ENCODE measurements around the gene CDK10.
"Not testable (repeated sequence)": the region's sequence is repeated elsewhere in the genome, so short reads cannot be mapped to it uniquely, and the experiment has no call there.

The CDK10 gene, protein sequence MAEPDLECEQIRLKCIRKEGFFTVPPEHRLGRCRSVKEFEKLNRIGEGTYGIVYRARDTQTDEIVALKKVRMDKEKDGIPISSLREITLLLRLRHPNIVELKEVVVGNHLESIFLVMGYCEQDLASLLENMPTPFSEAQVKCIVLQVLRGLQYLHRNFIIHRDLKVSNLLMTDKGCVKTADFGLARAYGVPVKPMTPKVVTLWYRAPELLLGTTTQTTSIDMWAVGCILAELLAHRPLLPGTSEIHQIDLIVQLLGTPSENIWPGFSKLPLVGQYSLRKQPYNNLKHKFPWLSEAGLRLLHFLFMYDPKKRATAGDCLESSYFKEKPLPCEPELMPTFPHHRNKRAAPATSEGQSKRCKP

DNA sequence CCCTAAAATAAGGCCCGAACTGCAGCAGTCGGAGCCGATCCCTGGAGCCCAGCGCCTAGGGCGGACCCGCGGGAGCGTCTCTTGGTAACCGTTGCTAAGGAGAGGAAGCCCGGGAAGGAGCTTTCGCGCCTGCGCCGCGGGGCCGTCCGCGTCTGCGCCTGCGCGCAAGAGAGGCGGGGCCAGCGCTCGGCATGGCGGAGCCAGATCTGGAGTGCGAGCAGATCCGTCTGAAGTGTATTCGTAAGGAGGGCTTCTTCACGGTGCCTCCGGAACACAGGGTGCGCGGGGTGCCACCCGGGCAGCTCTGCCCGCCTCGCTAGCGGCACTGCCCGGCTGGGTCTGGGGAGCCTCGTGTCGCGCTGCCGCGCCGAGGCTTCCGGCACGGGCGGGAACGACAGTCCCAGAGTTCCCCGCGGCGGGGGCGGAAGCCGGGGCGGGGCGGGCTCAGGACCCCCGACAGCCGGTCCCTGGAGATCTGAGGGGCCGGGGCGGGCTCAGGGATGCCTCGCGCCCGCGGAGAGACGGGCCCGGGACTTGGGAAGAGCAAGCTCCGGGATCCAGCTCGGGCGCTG lies at the start of gene CDK10:
Gene CDK10, plus strand, starts transcription at position 170 of the 572 bp plus-strand sequence. Its CDS starts 22 bp downstream, at position 192.
- DNase-seq (ENCODE audit: low spot score) = peak; percentile 90

DNA sequence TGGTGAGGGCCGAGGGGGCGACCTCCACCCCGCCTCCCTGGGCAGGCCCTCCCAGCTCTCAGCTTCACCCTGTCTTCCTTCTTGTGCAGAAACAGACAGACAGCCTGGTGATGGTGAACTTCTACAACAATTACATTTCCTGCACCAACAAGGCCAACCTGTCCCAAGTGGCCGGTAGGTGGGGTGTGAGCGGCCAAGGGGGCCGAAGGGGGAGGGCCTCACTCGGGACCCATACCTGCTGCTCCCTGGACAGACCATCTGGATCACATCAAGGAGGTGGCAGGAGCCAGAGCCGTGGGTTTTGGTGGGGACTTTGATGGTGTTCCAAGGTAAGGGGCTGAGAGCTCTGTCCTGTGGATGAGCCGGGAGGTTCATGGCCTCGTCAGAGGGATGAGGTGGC lies 49.1 kb upstream of the CDK10 start:
- no peak for DNase-seq (ENCODE audit: low spot score)

DNA sequence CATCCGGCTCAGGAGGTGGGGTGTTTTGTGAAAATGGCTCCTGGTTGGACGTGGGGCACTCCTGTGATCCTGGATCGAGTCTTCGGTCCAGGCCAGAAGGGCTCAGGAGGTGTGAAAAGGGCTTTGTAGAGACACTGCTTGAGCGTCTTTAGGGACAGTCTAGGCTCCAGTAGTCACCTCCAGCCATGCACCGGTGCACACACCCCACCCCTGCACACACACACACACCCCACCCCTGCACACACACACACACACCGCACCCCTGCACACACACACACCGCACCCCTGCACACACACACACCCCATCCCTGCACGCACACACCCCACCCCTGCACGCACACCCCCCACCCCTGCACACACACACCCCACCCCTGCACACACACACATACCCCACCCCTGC lies 48.0 kb upstream of the CDK10 start:
- no peak for DNase-seq (ENCODE audit: low spot score)

DNA sequence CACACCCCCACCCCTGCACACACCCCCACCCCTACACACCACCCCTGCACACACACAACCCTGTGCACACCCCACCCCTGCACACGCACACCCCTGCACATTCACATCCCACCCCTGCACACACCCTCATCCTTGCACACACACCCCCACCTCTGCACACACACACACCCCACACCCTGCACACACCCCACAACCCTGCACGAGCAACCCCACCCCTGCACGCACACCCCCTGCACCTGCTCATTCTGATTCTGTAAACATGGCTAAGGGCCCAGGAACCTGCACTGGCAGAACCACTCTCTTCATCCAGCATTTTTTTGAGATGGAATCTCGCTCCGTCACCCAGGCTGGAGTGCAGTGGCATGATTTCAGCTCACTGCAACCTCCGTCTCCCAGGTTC lies 47.1 kb upstream of the CDK10 start:
- no peak for DNase-seq (ENCODE audit: low spot score)

DNA sequence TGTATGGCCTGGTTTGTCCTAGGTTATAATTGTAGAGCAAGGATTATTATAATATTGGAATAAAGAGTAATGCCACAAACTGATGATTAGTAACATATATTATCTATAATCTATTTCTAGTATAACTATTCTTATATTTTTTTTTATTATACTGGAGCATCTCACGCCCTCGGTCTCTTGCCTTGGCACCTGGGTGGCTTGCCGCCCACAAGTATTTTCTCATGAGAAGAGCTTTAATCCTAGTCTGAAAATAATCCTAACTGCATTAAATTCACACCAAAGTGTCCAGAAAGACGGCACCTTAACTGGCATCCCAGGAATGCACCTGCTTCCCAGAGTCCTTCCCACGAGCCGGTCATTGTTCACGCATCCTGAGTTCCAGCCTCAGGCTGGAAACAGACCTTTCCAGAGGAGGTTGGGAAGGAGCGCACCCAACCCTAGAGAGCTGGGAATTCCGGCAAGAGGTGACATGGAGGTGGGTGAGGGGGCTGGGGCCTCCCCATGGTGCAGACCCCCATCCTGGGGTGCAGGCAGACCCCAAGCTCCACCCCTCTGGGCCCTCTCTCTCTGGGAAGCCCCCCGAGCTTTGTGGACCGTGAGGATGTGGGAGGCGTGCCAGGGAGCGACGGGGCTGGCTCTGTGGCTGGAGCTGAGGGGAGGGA lies 44.9 kb upstream of the CDK10 start:
- DNase-seq (ENCODE audit: low spot score) = no peak

DNA sequence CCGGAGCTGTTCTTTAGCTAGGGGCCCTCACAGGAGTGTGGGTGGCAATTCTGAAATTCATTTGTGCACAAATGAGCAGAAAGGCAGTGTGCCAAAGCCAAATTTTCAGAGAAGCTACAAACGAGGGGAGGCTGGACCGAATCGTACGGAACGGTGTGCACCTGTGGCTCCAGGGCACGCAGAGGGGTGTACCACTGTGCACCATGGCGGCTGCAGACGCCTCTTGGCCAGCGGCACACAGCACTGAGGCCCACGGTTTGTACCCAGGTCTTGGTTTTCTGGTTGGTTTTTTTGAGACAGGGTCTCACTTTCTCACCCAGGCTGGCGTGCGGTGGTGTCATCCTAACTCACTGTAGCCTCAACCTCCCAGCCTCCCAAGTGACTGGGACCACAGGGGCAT lies 43.9 kb upstream of the CDK10 start:
- no peak for DNase-seq (ENCODE audit: low spot score)

DNA sequence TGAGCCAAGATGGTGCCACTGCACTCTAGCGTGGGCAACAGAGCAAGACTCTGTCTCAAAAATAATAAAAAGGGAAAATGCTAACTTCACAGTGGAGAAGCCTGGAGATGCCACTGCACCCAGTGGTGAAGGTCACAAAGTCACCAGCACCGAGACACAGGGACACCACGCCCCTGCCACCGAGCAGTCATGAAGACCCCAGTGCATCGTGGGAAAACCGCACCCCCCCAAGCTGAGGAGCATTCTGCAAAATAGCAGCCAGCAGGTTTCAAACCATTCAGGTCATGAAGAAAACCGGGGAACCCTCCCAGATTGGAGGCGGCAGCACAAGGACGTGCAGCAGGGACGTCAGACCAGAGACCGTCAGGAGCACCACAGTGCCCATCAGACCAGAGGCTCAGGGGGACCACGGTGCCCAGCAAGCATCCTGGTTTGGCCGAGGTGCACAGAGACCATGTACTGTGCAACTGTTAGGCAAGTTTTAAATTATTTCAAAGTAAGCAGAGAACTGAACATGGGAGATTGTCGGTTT lies 42.7 kb upstream of the CDK10 start:
- DNase-seq (ENCODE audit: low spot score) = no peak

DNA sequence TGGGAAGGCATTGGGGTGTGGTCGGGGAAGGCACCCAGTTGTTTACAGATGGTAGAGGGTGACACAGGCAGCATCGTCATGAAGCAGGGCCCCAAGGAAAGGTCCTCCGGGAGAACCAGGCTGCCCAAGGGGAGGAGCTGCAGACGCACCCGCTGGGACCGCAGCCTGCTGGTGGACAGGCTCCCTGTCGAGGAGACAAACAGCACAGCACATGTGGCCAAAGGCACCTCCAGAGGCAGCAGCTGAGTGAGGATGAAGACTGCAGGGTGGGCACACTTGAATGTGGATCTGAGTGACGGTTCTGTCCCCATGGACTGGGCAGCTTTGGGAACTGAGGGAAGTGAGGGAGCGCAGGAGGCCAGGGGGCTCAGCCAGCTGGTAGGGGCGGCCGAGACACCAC lies 41.4 kb upstream of the CDK10 start:
- DNase-seq (ENCODE audit: low spot score) = no peak

DNA sequence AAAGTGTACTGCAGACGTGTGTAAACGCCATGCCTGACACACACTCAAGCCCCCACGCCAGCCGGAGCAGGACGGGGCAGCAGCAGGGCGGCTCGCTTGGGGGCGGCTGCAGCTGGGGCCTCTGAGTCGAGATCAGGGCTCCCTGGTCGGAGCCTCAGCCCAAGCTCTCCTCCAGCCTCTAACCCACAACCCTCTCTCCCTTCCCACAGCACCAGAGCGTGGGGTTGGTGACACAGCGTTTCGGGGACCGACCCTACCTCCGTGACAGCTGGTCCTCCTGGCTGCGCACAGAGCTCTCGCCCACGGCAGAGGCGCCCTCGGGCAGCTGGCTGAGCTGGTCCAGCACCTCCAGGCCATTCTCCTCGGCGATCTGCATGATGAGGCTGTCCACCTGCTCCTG lies 40.2 kb upstream of the CDK10 start:
- no peak for DNase-seq (ENCODE audit: low spot score)

DNA sequence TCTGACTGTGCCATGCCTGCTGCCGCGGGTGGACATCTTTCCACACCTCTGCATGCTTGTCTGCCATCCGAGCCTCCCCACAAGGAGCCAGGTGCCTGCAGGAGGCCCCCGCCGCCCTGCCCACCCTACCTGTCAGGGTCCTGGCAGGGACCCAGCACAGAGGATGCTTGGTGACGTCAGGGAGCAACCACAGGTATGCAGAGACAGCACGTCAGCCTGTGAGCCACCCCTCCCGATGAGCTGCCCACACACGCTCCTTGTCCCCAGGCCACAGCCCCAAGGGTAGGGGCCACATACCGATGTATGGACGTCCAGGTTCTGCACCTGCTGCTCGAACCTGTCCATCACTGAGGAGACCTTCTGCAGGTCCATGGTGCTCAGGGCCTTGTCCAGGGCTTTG lies 39.6 kb upstream of the CDK10 start:
- no peak for DNase-seq (ENCODE audit: low spot score)

DNA sequence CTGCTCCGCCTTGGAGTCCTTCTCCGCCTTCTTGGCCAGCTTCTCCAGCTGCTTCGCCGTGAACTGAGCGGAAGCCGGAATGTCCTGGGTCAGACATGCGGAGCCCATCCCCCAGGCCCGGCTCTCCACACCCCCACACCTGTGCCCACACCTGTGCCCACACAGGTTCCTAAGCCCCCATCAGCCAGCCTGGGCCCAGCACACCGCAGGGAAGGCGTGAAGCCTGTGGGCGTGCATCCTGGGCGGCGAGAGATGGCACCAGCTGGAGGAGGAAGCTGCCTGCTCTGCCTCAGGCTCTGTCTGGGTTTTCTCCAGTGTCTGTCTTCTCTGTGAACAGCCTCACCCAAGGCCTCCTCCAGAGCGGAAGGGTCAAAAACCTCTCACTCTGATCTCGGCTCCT lies 34.9 kb upstream of the CDK10 start:
- no peak for DNase-seq (ENCODE audit: low spot score)

DNA sequence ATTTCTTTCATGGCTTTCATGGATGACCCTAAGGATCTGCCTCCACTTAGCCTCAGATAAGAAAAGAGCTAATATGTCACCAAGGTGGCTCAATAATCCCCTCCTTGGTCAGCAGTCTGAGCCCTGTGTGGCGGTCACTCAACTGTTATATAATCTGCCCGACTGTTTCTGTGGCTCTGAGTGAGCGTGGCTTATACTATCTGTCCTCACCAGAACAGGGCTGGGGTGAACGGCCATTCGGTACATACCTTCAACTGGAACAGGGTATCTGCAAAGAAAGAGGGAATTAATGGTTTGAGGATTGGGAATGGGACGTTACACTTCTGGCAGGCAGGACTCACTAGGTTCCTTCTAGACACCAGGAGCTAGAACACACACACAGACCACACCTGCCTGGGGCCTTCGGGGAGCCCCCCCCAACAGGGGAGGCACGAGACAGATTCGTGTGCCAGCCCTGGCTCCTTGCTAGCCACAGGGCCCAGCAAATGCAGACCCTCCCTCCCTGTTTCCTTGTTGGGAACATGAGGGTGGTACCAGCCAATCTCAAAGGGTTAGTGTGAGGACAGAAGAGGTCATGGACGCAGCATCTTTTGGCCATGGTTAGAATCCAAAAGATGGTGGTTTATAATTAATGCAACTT lies 32.7 kb upstream of the CDK10 start:
- no peak for DNase-seq (ENCODE audit: low spot score)

DNA sequence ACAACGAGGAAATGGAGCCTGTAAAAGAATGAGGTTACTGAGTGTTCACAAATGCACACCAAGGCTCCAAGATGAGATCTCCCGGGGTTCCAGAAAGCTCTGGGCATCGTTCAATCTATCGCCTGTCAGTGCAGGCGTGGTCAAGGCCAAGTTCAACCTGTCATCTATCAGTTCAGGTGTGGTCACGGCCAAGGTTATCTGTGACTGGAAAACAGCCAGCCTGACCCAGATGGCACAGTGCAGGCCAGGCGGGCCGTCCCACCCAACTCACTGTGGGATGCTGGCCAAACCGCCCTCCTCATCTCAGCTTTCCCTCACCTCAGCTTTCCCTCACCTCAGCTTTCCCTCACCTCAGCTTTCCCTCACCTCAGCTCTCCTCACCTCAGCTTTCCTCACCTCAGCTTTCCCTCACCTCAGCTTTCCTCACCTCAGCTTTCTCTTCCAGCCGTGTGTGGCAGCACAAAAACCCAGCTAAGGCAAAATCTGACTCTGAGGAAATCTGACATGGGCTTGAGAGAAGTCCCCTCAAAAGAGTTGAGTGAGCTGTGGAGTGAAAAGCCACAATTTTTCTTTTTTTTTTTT lies 31.3 kb upstream of the CDK10 start:
- no peak for DNase-seq (ENCODE audit: low spot score)

DNA sequence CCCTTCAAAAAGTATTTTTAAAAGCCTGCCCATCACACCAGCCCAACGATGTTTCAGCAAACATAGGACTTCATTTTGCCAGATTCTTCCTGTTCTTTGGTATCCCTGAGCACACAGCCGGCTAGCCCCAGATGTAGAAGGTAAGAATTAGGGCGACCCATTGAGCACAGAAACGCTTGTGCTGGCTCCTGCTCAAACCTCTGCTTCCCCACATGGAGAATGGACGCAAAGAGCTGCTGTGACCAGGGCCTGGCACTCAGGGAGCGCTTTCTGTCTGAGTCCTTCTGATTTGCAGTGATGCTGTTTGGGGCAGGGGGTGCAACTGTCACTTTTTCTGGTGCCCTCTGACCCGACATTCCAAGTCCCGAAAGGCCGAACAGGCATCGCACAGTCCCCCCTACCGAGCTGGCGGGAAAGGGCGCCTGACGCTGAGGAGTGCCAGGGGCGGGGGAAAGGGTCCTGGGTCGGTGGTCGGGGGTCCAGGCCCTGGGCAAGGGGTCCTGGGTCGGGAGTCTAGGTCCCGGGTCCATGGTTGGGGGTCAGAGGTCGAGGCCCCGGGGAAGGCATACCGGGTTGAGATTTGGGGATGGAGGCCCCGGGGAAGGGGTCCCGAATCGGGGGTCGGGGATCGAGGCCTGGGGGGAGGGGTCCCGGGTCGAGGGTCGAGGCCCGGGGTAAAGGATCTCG lies 29.9 kb upstream of the CDK10 start:
- no peak for DNase-seq (ENCODE audit: low spot score)

DNA sequence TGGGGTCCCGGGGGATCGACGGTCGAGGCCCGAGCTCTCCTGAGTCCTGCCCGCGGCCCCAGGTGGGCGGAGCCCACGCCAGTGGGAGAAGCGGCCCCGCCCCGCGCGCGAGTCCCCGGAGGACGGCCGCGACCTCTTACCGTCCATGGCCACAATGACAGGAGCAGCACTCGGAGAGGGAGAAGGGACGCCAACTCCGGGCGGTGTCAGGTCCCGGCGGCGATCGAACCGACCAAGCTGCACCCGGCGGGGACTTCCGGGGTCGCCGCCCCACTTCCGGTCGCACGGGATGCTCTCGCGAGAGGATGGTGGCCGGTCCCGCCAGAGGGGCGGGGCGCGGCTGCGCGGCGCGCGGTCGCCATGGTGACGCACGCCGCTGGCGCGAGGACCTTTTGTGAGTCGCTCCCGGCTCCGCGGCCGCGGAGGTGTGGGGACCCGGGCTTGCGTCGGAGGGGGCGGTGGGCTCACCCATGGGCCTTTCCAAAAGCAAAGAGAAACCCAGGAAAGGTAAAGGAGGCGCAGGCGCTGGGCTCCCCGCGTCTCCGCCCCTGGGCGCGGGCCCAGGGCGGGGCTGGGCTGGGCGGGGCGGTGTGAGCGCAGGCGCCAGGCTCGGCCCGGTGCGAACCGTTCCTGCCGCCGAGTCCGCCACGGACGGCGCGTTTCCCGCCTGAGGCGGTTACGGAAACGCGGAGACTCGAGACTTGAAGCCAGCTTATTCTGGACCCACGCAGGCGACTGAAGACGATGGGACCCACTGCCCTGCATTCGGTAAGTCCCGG lies 28.9 kb upstream of the CDK10 start, which contains the start of the genes CHMP1A and SPATA33:
Gene CHMP1A, minus strand, starts transcription at position 267 of the 779 bp plus-strand sequence. Its CDS starts 120 bp downstream, at position 147.
Gene SPATA33, plus strand, starts transcription at position 395 of the 779 bp plus-strand sequence. Its CDS starts 76 bp downstream, at position 471.
- DNase-seq (ENCODE audit: low spot score) = peak; percentile 93

DNA sequence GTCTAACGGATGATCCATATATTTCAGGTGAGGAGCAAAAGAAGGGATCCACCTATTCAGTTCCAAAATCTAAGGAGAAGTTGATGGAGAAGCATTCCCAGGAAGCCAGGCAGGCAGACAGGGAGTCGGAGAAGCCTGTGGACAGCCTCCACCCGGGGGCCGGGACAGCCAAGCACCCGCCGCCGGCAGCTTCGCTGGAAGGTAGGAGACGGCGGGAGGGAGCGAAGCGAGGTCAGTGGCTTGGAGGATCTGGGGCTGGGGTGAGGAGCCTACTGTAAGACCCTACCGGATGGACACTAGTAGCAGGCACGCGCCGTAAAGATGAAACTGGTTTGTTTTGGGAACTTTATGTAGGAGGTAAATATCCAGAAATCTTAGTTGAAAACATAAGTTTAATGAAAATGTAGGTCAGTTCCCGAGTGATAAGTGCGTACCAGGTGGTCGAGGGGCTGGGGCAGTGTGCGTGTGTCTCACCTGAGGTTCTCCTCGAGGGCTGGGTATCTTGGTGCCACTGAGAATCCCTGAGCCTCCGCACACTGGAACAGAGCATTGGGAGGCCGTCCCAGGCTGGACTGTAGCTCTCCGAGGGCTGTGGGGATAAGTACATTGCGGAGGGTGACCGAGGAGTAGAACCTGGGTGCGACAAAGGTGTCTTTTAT lies 28.1 kb upstream of the CDK10 start:
- no peak for DNase-seq (ENCODE audit: low spot score)

DNA sequence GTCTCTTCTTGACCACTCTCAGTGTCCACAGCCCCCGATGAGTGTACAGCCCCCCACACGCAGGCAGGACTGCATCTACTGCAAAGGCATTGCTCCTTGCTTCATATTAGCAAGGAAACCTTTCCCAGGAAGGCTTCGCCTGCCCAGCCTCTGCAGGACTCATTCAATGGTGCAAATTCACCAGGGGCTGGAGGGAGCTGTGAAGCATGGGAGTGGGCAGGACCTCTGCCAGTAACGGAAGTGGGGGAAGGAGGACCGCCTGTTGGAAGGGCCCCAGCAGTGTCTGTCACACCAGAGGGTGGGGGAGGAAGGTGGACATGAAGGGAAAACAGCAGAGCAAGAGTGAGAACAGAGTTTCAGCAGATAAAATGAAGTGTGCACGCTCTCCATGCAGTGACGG lies 26.3 kb upstream of the CDK10 start:
- no peak for DNase-seq (ENCODE audit: low spot score)

DNA sequence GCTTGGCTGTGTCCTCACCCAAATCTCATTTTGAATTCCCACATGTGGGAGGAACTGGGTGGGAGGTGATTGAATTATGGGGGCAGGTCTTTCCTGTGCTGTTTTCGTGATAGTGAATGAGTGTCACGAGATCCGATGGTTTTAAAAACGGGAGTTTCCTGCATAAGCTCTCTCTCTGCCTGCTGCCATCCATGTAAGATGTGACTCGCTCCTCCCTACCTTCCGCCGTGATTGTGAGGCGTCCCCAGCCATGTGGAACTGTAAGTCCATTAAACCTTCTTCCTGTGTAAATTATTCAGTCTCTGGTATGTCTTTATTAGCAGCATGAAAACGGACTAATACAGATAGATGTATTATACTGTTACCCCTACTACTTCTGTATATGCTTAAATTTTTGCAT lies 25.3 kb upstream of the CDK10 start:
- no peak for DNase-seq (ENCODE audit: low spot score)

DNA sequence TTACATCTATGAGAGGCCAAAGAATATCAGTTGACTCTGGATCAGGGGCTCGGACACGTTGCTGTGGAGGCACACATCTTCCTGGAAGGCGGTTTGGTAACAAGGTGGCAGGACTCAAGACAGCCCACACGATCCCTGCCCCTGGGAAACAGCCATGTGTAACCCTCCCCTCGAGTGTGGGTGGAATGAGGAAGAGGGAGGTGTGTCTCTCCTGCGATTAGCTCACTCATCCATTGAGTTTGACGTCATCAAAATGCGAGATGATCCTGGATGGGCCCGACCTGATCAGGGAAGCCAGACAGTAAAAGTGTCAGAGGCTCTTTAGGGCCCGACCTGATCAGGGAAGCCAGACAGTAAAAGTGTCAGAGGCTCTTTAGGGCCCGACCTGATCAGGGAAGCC lies 22.3 kb upstream of the CDK10 start:
- not testable (repeated sequence) for DNase-seq (ENCODE audit: low spot score)

DNA sequence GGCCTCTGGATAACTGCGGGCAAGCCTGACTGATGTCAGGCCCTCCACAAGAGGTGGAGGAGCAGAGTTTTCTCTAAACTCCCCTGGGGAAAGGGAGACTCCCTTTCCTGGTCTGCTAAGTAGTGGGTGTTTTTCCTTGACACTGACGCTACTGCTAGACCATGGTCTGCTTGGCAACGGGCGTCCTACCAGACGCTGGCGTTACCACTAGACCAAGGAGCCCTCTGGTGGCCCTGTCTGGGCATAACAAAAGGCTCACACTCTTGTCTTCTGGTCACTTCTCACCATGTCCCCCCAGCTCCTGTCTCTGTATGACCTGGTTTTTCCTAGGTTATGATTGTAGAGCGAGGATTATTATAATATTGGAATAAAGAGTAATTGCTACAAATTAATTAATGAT lies 19.5 kb upstream of the CDK10 start:
- DNase-seq (ENCODE audit: low spot score) = not testable (repeated sequence)
